Colon (tissue), 2 donors: ENCODE measurements around the gene ZNF311.
"Not testable (repeated sequence)": the region's sequence is repeated elsewhere in the genome, so short reads cannot be mapped to it uniquely, and the experiment has no call there.

Experiments
- FAIRE-seq: peaks from 2 replicates; lab custom pipeline; 2012; peaks lifted over from hg19 to GRCh38; lab: Jason Lieb, UNC
- donor health status: control.
- donor health status: control.

The ZNF311 gene

GRCh38 chr6:28953039-28953584 is 52.0 kb downstream of the ZNF311 start:
- FAIRE-seq: no peak

- FAIRE-seq: not testable (repeated sequence)
Measured at GRCh38 chr6:28949656-28950195, 55.4 kb downstream of the ZNF311 start.

- FAIRE-seq: no peak
Measured at GRCh38 chr6:28948782-28949486, 56.2 kb downstream of the ZNF311 start.

GRCh38 chr6:28947831-28948270 is 57.3 kb downstream of the ZNF311 start:
- FAIRE-seq: no peak

- FAIRE-seq: no peak
Measured at GRCh38 chr6:28947067-28947765, 57.9 kb downstream of the ZNF311 start.

GRCh38 chr6:28945349-28945748 is 59.8 kb downstream of the ZNF311 start:
- FAIRE-seq: no peak
